Brain microvascular endothelial cell (primary cell): ENCODE data around the gene TAS2R43.
"Not testable (repeated sequence)": the region's sequence is repeated elsewhere in the genome, so short reads cannot be mapped to it uniquely, and the experiment has no call there.

Source experiments
- DNase-seq: peaks from one replicate; pipeline ENCODE4 v3.0.0-alpha.2; 2020
- H3K27ac ChIP-seq: fragments of 250-450 bp; sonication (Bioruptor Pico); 2 replicates; pipeline ENCODE4 v1.5.1; 2020; ENCODE audit warnings: mild to moderate bottlenecking, moderate library complexity
- H3K27me3 ChIP-seq: fragments of 250-450 bp; sonication (Bioruptor Pico); replicated peaks from 2 replicates; pipeline ENCODE4 v1.5.1; 2020; ENCODE audit warnings: mild to moderate bottlenecking
- H3K36me3 ChIP-seq: fragments of 250-450 bp; sonication (Bioruptor Pico); replicated peaks from 2 replicates; pipeline ENCODE4 v1.5.1; 2020; ENCODE audit warnings: mild to moderate bottlenecking
- H3K4me3 ChIP-seq: 2 replicates; pipeline ENCODE4 v1.5.1; 2011; ENCODE audit warnings: low read depth, mild to moderate bottlenecking, control low read depth, low read length, moderate library complexity
- CTCF ChIP-seq: IDR thresholded peaks from 2 replicates; pipeline ENCODE4 v1.5.1; 2011; ENCODE audit warnings: low read depth, mild to moderate bottlenecking, moderate library complexity, low read length, control low read depth, inconsistent platforms; ENCODE audit errors: missing control alignments
- in situ Hi-C: cut with HindIII; loops from 2 replicates; pipeline ENCODE4 v1.10.0; 2017; ENCODE audit warnings: low sequenced_read_pairs, low pct_ligation_motif_present

Gene TAS2R43

GRCh38 chr12:11059041-11059440 lies 33.1 kb downstream of the TAS2R43 start:
- H3K4me3 ChIP-seq: no peak overlapping the region
- TF ChIP-seq CTCF: no peak
- H3K36me3 ChIP-seq: no peaks in the 10 kb centered on the region
- in situ Hi-C loops: no loop called here
- no peak for DNase-seq
- H3K27ac ChIP-seq: no peak overlapping the region
- no peaks in the 10 kb centered on the region for H3K27me3 ChIP-seq

GRCh38 chr12:11055306-11055705 lies 36.8 kb downstream of the TAS2R43 start:
- H3K4me3 ChIP-seq: no peak overlapping the region
- DNase-seq: no peak
- H3K36me3 ChIP-seq: no peaks in the 10 kb centered on the region
- in situ Hi-C loops: no loop called here
- TF ChIP-seq CTCF: no peak
- H3K27ac ChIP-seq: no peak overlapping the region
- no peaks in the 10 kb centered on the region for H3K27me3 ChIP-seq

- DNase-seq, H3K36me3 ChIP-seq, in situ Hi-C loops, H3K27me3 ChIP-seq, H3K4me3 ChIP-seq, H3K27ac ChIP-seq: not testable (repeated sequence)
These were observed 42.1 kb downstream of the TAS2R43 start for GRCh38 chr12:11049806-11050531.

GRCh38 chr12:11041366-11041765 lies 50.7 kb downstream of the TAS2R43 start:
- H3K4me3 ChIP-seq, H3K27me3 ChIP-seq, in situ Hi-C loops, DNase-seq, H3K36me3 ChIP-seq, H3K27ac ChIP-seq: not testable (repeated sequence)
